Kidney (tissue), 14 donors: ENCODE data around the gene ZBTB40. TPM values are rescaled to one million over a fixed set of nuclear protein-coding genes. Genes with fewer than 3 reads are reported as not detected.

ENCODE experiments used
- DNase-seq, 5 donors: peaks; one replicate each; pipeline ENCODE4 v3.0.0-alpha.2; 2013 to 2020
- FAIRE-seq: peaks from 2 replicates; lab custom pipeline; 2012; peaks lifted over from hg19 to GRCh38; lab: Jason Lieb, UNC
- H3K27ac ChIP-seq, 2 donors: one replicate each; pipeline ENCODE4 v1.7.0; 2013; ENCODE audit warnings: low read depth in 2 of 2, low read length in 2 of 2, inconsistent platforms in 1 of 2
- H3K27me3 ChIP-seq: one replicate; pipeline ENCODE4 v1.7.1; 2013; ENCODE audit warnings: low read length, inconsistent platforms; ENCODE audit not compliant: control insufficient read depth, insufficient read depth
- H3K36me3 ChIP-seq, 3 donors: one replicate each; pipeline versions ENCODE4 v1.7.0 to v1.7.1; 2013; ENCODE audit warnings: low read length in 3 of 3, control low read depth in 1 of 3, inconsistent platforms in 1 of 3; ENCODE audit not compliant: insufficient read depth in 3 of 3, control insufficient read depth in 2 of 3
- H3K4me1 ChIP-seq, 3 donors: one replicate each; pipeline versions ENCODE4 v1.7.0 to v1.7.1; 2013; ENCODE audit warnings: low read length in 3 of 3, inconsistent platforms in 1 of 3, low read depth in 1 of 3; ENCODE audit not compliant: control insufficient read depth in 2 of 3, insufficient read depth in 2 of 3
- H3K4me3 ChIP-seq, 3 donors: one replicate each; pipeline versions ENCODE4 v1.7.0 to v1.8.1; 2013; ENCODE audit warnings: low read length in 3 of 3, control low read depth in 1 of 3, inconsistent platforms in 1 of 3
- H3K9ac ChIP-seq, 3 donors: one replicate each; pipeline versions ENCODE4 v1.7.0 to v1.7.1; 2013; ENCODE audit warnings: low read length in 3 of 3, control low read depth in 1 of 3, inconsistent platforms in 1 of 3
- H3K9me3 ChIP-seq, 3 donors: one replicate each; pipeline versions ENCODE4 v1.7.0 to v1.7.1; 2013; ENCODE audit warnings: low read length in 3 of 3, control low read depth in 1 of 3, inconsistent platforms in 1 of 3; ENCODE audit not compliant: control insufficient read depth in 2 of 3, insufficient read depth in 1 of 3
- CTCF ChIP-seq: IDR thresholded peaks from 3 replicates; pipeline ENCODE4 v1.5.1; 2012; ENCODE audit warnings: mild to moderate bottlenecking, moderate library complexity, borderline replicate concordance; ENCODE audit not compliant: insufficient read depth; ENCODE audit errors: extremely low read depth
- intact Hi-C: fragments of 100-400 bp; cut with DNase I; formaldehyde crosslinking; loops from one replicate; pipeline ENCODE4 v1.11.1; 2022
- polyA plus RNA-seq: library from polyadenylated mRNA; stranded (reverse); fragments of 350-450 nt; fragmentation: Illumina TruSeq; extraction: RNeasy Lipid Tissue Mini Kit (QIAGEN cat#74804); gene quantifications from one replicate; pipeline ENCODE4 v1.2.3, GENCODE V29; 2014; ENCODE audit warnings: low read depth, low replicate concordance; ENCODE audit not compliant: insufficient read depth
- total RNA-seq: library from RNA; stranded (reverse); fragmentation: NEBNext Ultra II Directional; extraction: Animal tissue kit (Norgen Biotek cat#: 25700); gene quantifications from one replicate; pipeline ENCODE4 v1.2.1, GENCODE V29; 2021
- donor health status: control.
- donor health status: control.
- donor health status: control.
- donor health status: control.
- donor health status: control.
- donor health status: DM: yes; HTN: yes; CAD: no.
- donor health status: Normal renal cell carcinoma (clear cell type).

The ZBTB40 gene
- total and polyA plus RNA-seq, 2 donors from 2014 or later = 4.3 to 17.4 TPM

- Histone ChIP-seq H3K4me1 (peaks cover 0 to 3% (median 2%) of the 10 kb centered on the region in 3 donors), H3K27ac (no peak overlapping the region), H3K36me3 (no peaks in the 10 kb centered on the region), H3K4me3 (no peak overlapping the region), H3K27me3 (no peaks in the 10 kb centered on the region), H3K9me3 (no peaks in the 10 kb centered on the region), H3K9ac (no peak overlapping the region)
- intact Hi-C loops = no loop called here
- no peak for TF ChIP-seq CTCF
- DNase-seq (no peak), FAIRE-seq (no peak)
These were observed 10.3 kb downstream of the ZBTB40 start for GRCh38 chr1:22461678-22462527.

GRCh38 chr1:22462928-22463327 is 11.3 kb downstream of the ZBTB40 start:
- no peak overlapping the region for H3K9ac ChIP-seq
- H3K4me3 ChIP-seq = no peak overlapping the region
- H3K27me3 ChIP-seq = no peaks in the 10 kb centered on the region
- H3K9me3 ChIP-seq = no peaks in the 10 kb centered on the region
- peaks cover 0 to 2% (median 0%) of the 10 kb centered on the region in 3 donors for H3K4me1 ChIP-seq
- TF ChIP-seq CTCF = no peak
- no peaks in the 10 kb centered on the region for H3K36me3 ChIP-seq
- FAIRE-seq (no peak), DNase-seq (no peak)
- H3K27ac ChIP-seq = no peak overlapping the region
- intact Hi-C loops = no loop called here

- Histone ChIP-seq H3K4me3 (no peak overlapping the region), H3K36me3 (no peaks in the 10 kb centered on the region), H3K9ac (no peak overlapping the region), H3K27ac (no peak overlapping the region), H3K9me3 (no peaks in the 10 kb centered on the region), H3K4me1 (peaks cover 0 to 2% (median 0%) of the 10 kb centered on the region in 3 donors), H3K27me3 (no peaks in the 10 kb centered on the region)
- FAIRE-seq (no peak), DNase-seq (no peak)
- no peak for TF ChIP-seq CTCF
- intact Hi-C loops = no loop called here
These were observed 13.4 kb downstream of the ZBTB40 start for GRCh38 chr1:22465015-22465565.
